GM18907 (cell line): ENCODE data around the gene PPP1R37.

ENCODE experiments used
- ATAC-seq: cut with Tn5 transposase; IDR thresholded peaks from one replicate; pipeline ENCODE4 v1.9.1; 2021; ENCODE audit warnings: mild to moderate bottlenecking, moderate library complexity; ENCODE audit not compliant: unreplicated experiment

Gene PPP1R37

DNA sequence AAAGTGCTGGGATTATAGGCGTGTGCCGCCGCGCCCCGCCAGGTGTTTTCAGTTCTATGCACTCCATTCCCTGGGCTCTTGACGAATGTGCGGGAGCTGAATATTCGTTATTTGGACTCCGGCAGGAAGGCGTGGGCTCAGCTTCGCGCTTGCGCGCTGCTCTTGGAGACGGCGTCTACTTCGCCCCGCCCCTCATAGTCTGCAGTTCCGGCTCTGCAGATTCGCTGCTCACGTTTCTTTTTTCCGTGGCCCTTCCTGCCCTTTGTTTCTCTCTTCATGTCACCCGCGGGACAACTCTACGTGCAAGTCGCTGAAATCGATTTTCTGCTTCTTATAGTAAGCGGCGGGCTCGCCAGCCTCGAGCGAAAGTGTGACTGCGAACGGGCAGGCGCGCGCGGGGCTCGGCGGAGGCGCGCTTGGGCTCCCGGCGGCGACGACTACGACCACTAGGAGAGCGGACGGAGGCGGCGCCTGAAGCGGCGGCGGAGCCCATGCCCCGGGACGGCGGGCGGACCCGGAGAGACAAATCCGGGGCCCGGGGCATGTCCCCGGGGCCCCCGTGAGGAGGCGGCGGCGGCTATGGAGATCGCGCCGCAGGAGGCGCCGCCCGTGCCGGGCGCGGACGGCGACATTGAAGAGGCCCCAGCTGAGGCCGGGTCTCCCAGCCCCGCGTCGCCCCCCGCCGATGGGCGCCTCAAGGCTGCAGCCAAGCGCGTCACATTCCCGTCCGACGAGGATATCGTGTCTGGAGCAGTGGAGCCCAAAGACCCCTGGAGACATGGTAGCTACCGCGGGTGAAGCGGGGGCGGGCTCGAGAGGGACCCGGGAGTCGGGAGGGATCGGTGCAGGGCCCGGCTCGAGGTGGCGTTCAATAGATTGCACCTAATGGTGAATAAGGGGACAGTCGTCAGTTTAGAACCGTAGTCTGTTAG is at the start of gene PPP1R37:
Gene PPP1R37 (plus strand): TSS at position 433 of the 932 bp plus-strand sequence. CDS start 147 bp downstream, at position 580.
- peak; percentile 62 for ATAC-seq

DNA sequence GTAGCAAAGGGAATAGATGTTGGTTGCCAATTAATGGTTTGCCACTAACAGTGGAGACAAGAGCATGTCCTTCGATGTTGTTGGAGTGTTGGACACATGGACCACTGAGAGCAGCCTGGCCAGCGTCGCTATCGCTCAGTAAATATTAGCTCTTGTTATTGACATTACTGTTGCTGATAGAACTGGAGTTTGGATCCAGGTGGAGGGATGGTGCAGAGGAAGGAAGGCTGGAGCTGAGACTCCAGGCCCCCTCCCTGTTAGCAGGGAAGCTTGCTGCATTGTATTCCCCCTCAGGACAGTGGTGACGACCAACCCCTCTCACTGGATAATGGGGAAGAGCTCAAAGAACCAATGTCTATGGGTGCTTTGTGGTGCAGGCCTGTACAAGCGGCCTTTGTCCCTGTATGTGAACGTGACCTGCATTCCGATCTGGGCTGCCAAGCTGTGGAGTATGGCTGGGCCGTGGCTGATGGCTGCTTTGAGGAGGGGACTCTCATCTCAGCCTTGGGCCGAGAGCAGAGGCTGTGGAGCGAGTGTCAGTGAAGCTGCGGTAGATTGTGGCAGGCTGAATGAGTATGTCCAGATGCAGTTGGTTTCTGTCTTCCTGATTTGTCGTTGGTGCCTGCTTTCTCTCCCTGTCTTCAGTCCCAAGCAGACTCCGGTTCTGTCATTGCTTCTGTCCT is 47.2 kb upstream of the PPP1R37 start:
- no peak for ATAC-seq

DNA sequence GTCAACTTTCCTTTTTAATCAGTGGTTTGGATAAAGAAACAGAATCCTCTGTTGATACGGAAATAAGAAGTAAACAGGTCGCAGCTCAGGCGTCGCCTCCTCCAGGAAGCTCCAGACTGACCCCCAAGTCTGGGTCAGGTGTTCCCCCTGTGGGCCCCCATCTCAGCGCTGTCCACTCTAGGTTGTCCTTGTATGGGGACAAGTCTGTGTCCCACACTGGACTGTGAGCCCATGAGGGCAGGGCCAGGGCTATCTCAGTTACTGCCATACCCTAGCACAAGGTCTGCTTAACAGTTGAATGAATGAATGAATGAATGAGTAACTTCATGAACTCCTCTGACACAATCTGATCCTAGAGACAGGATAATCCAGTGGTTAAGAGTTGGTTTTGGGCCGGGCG is 46.6 kb upstream of the PPP1R37 start:
- ATAC-seq: no peak

DNA sequence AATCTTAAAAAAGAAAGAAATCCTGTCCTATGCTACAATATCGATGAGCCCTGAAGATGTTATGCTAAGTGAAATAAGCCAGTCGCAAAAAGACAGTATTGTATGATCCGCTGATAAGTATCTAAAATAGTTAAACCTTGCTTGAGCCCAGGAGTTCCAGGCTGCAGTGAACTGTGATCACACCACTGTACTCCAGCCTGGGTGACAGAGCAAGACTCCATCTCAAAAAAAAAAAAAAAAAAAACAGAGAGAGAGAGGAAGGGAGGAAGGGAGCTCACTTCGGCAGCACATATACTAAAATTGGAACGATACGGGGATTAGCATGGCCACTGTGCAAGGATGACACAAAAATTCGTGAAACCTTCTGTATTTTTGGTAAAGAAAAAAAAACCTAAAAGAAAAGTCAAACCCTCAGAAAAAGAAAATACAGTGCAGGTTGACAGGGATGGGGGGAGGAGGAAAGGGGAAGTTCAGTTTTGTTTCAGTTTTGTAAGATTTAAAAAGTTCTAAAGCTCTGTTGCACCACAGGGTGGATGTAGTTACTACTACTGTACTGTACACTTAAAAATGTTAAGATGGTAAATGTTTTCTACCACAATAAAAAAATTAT is 45.7 kb upstream of the PPP1R37 start:
- ATAC-seq: no peak

DNA sequence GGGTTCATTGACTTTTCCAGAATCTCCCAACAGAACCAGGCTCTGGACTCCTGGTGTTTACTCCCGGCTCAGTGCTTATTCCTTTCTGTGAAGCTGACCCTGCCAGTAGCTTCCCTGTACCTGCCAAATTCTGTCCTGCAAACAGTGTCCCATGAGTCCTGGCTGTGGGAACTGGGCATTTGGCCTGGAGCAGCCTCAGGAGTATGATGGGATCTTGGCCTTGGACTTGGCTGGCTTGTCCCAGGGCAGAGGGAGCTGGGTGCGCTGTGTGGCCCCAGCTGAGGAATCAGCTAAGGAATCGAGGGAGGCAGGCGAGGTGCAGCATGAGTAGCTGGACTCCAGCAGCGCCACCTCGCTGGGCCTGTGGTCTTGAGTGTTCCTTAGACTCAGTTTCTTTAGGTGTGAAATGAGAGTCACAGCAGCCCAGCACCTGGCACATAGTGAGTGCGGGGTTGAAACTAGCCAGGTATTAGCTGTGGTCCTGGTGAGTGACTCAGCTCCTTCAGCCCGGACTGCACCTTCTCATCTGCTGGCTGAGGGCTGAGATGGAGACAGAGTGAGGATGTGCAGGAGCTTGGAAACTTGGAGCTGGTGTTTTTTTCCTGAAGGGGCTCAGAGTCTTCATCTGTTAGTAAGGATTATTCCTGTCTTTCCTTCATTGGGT is 43.8 kb upstream of the PPP1R37 start:
- ATAC-seq: no peak

GRCh38 chr19:45050036-45050435 is 42.9 kb upstream of the PPP1R37 start:
- no peak for ATAC-seq

DNA sequence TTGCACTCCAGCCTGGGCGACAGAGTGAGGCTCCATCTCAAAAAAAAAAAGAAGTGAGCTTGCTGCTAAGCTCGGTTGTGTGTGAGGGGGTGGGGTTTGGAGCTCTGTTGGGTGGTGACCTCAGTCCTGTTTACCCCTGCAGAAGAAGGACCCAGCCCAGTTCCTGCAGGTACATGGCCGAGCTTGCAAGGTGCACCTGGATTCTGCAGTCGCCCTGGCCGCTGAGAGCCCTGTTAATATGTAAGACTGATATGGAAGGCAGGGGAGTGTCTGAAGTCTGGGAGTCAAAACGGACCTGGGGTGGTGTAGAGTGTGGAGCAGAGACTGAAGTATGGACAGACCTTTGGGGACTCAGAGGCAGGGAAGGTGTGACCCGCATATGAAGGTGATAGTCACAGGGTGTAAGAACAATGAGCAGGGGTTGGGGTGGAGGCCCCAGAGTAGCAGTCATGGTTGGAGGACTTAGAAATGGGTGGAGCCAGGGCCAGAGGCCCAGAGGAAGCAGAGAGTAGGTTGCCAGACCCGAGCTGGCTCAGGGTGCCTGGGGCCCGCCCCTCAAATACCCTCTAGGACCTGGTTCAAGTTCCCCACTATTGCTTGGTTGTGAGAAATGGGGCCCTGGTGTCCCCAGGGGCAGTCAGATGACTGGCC is 40.9 kb upstream of the PPP1R37 start:
- no peak for ATAC-seq

GRCh38 chr19:45056831-45057230 is 36.1 kb upstream of the PPP1R37 start:
- no peak for ATAC-seq

GRCh38 chr19:45057444-45057843 is 35.5 kb upstream of the PPP1R37 start:
- no peak for ATAC-seq

GRCh38 chr19:45058622-45059159 is 34.3 kb upstream of the PPP1R37 start:
- ATAC-seq: no peak

DNA sequence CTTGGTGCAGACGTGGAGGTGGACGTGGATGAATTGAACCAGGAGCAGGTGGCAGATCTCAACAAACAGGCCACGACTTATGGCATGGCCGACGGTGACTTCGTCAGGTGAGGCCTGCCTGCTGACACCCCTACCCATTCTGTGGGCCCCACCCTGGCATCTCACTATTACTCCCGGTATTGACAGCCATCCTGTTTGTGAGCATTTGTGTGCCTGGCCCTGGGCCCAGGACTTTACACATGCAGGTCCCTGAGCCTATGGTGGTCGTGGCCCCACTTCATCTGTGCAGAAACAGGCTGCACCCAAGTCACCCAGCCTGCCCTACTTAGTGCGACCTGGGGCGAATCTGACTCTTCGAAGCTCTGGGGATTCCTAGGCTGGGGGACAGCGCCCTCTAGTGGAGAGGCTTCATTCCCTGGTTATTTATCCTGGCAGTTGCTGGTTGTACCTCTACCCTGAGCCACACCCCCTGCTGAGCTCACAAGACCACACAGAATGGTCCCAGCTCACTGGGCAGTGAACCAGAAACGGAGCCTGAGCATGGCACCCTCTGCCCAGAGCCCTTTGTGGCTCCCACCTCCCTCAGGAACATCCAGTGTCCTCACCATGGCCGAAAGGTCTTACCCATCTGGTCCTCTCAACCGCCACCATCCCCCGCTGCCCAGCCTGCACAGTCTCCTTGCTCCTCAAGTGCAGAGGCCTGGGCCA is 33.6 kb upstream of the PPP1R37 start:
- ATAC-seq: peak; percentile 48

- no peak for ATAC-seq
Measured at GRCh38 chr19:45061965-45062364, 31.0 kb upstream of the PPP1R37 start.

- no peak for ATAC-seq
Measured at GRCh38 chr19:45063851-45064801, 28.9 kb upstream of the PPP1R37 start.

DNA sequence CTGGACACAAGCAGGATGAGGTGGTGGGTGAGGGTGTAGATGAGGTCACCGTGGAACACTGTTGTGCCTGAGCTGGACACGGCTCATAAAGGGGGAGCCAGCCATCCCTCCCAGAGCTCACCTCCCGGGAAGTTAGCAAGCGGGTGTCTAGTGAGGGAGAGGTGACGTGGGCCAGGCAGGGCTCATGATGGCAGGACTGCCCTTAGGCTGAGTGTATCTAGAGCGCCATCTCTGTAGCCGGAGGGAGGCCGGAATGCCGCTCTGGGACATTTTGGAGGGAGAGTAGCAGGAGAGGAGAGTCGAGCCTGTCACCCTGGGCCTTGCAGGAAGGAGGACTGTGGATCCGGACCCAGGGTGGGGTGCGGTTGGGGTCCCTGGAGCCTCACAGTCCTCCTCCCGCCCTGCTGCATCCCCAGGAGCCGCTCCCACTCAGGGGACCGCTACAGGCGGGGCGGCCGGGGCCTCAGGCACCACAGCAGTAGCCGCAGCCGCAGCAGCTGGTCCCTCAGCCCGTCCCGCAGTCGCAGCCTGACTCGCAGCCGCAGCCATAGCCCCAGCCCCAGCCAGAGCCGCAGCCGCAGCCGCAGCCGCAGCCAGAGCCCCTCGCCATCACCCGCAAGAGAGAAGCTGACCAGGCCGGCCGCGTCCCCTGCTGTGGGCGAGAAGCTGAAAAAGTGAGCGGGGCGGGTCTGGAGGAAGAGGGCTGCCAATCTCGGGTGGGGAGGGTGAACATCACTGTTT is 25.9 kb upstream of the PPP1R37 start:
- no peak for ATAC-seq

DNA sequence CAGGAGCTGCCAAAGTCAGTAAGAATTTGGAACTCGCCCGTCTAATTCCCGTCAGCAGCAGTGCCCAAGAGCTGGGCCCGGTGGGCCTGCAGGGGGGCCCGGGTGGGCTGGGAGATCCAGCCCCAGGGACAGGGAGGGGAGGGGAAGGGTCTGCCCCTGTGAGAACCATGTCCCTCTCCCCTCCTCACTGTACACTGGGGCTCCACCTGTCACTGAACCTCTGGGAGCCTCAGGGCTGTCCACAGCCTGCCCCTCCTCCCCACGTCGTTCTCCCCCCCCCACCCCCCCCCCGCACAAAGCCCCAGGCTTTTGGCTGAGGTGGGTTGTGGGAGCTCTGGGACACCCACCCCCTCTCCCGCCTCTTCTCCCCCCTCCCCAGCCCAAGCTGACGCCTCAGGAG is 24.9 kb upstream of the PPP1R37 start:
- ATAC-seq: no peak

GRCh38 chr19:45069056-45069455 is 23.9 kb upstream of the PPP1R37 start:
- no peak for ATAC-seq

GRCh38 chr19:45070214-45070613 is 22.8 kb upstream of the PPP1R37 start:
- ATAC-seq: no peak
